GM21619 (cell line): Measurements from ENCODE around the gene HOXB1.

Experiments
- ATAC-seq: cut with Tn5 transposase; IDR thresholded peaks from one replicate; pipeline ENCODE4 v1.9.1; 2021; ENCODE audit not compliant: unreplicated experiment

The HOXB1 gene

GRCh38 chr17:48530887-48531272, at the start of gene HOXB1:
Gene HOXB1, minus strand, starts transcription at chr17:48531011. Its CDS starts 107 bp downstream, at chr17:48530904.
- no peak for ATAC-seq

DNA sequence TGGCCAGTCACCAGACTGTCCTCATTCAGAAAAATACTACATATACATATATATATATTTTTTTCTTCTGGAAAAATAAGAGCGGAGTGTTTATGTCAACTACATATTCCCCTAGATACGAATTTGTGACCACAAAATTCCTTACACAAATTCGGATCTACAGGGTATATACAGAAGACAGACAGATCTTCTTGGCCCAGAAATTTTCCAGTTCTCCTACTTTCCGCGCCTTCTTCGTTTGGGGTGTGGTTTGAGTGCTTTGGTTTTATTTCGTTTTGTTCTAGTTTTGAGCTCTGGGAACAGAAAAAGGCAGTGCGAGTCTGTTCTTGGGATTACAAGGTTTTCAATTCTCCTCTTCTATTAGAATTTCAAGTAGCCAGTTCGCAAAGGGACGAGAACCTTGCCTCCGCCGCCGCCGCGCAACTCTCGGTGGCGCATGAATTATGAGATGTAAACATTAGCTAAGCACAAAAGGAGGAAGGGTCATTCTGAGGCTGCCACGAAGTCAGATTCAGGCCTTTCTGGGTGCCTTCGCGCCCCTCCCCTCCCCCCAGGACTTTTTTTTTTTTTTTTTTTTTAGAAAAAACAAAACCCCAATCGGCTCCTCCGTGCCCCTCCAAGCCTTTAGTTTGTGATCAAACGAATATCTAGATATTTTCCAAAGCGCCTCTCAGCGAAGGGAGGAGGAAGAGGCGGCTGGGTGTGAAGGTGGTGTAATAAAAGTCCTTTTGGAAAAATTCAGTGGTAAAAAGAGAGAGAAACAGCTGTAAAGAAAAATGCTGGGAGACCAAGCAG, 49.1 kb upstream of the HOXB1 start:
- ATAC-seq: no peak

DNA sequence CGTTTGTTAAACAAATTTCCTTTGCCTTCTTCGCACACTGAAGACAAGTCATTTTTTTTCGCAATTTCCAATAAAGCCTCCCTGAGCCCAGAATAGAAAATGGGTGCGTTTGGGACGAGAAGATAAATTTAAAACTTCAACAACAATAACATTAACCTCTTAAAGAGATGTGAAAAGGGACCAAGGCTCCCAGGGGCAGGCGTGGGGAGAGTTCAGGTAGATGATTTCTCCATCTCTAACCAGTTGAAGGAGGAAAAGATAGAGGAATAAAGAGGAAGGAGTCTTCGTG, 48.6 kb upstream of the HOXB1 start:
- ATAC-seq: no peak

DNA sequence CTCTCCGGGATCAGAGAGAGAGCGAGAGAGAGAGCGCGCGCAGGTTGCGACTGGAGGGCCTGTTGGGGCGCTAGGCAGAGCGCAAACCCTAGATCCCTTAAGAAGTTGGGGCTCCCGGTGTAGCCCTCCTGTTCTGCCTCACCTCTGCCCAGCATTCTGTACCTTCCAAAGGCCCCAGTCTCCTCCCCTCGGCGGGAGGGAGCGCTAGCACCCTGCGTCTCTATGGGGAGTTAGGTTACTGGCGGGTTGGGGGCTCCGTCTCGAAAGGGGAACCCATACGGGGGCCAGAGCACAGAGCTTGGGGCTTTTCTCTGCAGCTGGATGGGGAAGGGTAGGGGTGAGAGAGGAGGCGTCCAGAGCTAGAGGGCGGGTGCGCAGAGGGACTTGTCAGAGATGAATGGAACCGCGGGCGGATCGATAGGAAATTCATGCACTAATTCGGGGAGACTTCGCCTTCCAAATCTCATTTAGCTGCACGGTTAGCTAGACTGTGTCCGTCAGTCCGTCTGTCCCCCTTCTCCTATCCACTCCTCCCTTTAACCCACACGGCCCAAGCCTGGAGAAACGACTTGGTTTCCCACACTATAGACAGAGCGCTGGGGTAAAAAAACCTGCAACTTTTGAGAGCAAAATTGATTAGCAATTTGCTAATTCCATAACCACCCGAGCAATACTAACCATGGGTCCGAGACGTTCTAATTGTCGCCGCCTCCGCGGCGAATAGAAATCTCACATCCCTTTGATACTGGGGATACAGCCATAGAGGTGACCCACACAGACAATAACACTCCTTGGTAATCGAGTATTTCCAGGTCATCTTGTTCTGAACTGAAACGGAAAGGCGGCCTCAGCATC, 48.0 kb upstream of the HOXB1 start:
- ATAC-seq: peak; percentile 36

GRCh38 chr17:48577946-48578615, 47.3 kb upstream of the HOXB1 start, which contains the start of gene HOXB4:
Gene HOXB4, minus strand, starts transcription at chr17:48578350. Its CDS starts 31 bp downstream, at chr17:48578319.
- peak; percentile 44 for ATAC-seq

DNA sequence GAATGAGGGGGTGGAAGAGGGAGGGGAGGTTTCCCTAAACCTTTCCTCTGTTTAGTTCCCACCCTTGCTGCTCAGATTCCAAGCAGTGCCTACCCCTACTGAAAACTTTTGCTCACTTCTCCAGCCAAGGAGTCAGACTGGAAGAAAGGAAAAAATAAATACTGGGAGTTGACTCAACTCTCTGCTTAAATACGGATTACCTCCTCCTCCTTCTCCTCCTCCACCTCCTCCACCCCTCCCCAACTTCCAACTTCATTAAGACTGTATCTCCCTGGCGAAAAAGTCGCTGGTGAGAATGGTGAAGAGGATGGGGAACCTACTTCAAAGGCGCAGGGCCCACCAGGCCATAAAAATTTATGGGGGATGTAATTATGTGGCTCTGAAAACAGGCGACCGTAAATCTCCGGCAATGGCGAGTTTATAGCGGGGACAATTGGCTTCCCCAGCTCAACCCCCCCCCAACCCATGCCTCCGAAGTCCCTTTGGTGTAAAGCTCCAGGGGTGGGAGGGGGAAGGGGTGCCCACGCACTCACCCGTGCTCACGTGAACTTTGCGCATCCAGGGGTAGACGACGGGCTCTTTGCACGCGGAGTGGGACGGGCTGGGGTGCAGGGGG, 46.6 kb upstream of the HOXB1 start:
- no peak for ATAC-seq

- ATAC-seq: no peak
Measured at GRCh38 chr17:48576479-48577309, 45.9 kb upstream of the HOXB1 start.

- ATAC-seq: no peak
Measured at GRCh38 chr17:48575673-48576478, 45.1 kb upstream of the HOXB1 start.

DNA sequence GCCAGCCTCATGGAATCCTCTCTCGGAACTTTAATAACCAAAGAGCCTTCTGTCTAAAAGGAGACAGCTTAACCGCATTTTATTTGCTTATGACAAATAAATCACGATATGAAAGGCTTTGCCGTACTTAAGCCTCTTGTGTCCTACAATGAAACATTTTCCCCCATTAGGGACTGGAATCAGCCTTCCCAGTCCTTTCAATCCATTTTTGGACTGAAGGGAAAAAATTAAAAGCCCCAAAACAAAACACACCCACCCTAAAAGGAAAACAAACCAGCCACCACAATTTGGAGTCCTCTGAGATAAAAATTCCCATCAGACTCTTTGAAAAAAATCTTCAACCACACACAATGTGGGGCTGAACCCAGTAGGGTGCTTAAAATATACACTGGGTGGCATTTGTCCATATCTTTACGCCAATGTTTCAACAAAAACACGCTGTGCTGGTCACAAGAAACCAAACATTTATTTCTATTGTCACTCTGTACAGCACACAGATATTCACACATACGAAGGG, 44.3 kb upstream of the HOXB1 start:
- ATAC-seq: no peak

DNA sequence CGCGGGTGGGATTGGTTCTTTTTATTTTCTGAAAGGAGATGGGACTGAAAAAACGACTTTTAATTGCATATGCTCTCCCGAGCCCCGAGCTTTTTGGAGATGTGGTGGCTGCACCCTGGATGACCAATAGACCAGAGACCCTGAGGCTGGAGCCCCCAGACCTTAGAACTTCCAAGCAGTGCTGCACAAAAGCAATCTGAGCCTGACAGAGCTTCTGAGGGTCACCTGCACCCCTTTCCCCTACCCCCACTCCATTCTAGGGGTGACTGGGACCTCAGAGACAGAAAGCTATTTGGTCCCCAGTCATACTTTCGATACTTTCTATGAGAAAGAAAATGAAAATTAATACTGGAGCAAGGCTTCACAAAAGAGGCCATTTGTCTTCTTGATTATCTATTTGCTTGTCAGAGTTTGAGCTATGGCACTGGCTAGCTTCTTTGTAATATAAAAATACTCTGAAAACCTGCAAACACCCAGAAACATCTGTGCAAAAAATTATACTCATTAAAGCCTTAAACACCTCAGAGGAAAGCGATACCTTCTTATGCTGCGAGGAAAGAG, 43.8 kb upstream of the HOXB1 start:
- ATAC-seq: no peak

DNA sequence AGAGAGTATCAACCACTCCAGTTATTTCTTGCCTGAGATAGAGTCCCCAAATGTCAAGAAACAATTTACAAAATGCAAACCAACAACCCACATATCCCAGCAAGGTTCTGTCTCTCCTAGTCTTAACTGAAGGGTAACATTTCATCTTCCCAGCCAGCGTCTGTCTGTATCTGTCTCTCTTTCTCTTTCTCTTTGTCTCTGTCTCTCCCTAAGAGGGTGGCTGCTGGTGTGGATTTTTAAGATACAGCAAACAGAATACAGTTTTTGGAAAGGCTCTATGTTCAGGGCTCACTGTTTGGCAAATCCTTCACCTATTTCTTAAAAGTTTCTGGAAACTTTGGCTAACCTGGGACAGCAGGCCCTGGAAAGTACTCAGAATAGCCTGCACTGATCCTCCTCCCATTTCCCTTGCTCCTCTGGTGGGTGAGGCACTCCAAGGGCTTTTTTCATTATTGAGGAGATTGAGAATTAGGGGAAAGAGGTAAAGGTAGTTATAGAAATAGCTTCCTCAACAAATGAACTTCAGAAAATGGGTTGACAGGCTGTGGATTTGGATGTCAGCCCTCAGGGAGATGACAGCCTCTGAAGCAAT, 41.1 kb upstream of the HOXB1 start:
- ATAC-seq: no peak

GRCh38 chr17:48571024-48571818, 40.4 kb upstream of the HOXB1 start:
- ATAC-seq: no peak

DNA sequence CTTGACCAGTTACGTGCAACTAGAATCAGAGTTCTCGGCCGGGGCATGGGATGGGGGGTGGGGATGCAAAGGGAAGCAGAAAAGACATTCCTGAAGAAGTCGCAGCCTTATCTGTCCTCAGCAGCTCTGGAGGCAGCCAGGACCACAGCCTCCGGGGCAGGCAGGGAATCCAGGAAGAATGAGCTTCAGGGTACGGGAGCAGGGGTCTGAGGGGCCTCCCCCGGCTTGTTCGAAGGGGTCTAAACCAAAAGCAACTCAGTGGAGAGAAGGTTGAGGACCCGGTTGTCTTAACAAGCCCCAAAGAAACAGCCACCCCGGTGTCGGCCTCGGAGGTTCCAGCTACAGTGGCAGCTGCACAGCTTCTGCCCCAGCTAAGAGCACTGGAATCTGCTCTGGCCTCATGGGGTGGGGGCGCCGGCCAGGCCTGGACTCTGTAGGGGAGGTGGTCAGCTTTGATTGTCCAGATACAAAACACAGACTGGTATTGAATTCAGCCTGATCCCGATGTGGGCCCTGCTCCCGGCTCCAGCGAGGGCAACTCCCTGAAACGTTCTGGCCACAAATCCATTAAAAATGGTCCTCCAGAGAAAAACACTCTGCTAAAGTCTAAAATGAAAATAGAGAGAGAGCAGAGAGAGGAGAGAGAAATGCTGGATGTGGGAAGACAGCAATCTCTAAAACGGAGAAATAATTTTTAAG, 39.7 kb upstream of the HOXB1 start:
- no peak for ATAC-seq

DNA sequence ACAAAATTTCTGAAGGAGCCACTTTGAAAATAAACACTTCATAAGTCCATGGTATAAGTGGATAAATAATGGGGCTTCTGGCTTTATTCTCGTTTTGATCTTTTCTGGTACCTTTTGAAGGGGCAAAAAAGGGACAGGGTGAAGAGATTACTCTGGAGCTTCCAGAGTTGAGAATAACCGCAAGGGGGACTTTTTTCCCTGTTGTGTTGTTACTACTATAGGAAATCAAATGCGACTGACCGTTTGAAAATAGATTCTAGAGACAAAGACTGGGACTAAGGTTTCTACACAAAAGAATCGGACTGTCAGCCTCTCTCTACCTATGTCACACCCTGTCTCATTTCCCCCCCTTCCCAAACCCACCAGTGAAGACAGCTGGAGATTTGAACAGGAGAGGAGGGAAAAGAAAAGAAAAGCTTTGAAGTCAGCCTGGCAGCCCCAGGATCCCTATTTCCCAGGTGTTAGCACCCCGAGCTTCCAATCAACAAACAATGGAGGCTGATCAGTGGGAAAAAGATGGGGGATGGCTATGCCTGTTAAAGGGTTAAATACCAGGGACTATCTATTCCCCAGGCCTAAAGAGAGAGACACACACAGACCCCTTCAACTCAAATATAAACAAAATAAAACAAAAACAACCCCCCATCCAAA, 39.0 kb upstream of the HOXB1 start:
- no peak for ATAC-seq

- no peak for ATAC-seq
Measured at GRCh38 chr17:48569240-48569582, 38.4 kb upstream of the HOXB1 start.

DNA sequence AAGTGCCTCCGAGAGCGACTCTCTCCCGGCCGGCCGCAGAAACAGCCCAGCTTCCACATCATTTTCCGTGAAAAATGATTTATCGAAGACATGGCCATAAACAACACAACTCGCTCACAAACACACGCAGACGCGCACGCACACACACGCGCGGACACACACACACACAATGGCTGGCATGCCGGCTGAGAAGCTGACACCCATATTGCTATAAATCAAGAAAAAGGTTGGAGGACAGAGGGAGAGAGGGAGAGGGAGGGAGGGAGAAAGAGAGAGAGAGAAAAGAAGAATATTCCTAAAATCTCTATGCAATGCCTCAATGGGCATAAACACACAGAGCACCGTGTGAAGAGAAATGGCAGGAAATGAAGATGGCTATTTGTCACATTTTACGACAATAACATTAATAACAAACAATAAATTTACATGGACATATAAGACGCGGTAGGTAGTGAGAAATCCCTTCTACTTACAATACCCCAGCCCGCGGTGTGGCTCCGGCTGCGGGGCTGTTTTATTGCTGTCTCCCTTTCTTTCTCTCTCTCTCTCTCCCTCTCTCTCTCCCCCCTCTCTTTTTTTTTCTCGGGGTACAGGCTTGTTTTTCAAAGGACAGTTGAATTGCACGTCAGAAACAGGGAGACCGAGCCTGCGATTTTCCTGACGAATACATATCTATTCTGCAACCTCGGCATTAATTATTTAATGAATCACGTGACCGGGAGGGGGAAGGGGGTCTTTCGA, 37.9 kb upstream of the HOXB1 start:
- ATAC-seq: no peak
